IMR-90 (cell line): ENCODE data around the gene ZNF550. TPM values are rescaled to one million over a fixed set of nuclear protein-coding genes. Genes with fewer than 3 reads are reported as not detected.
A peak's percentile ranks its signal among the peaks of the same experiment; 100 is the strongest.

Experiments
- ATAC-seq: fragments of 200-7000 bp; cut with Tn5 transposase; 2 replicates; pipeline ENCODE4 v1.9.1; 2020; ENCODE audit warnings: low read depth, mild to moderate bottlenecking, moderate library complexity
- BruUV-seq: library from RNA; stranded (reverse); fragments of 400-500 nt; replicated peaks from 2 replicates; lab custom pipeline; 2021; lab: Mats Ljungman, UMichigan
- CTCF ChIA-PET: fragments of 300-600 bp; formaldehyde crosslinking; extraction: SDS; loops from one replicate; lab custom pipeline; 2021; ENCODE audit warnings: antibody characterized with exemption; lab: Yijun Ruan, JAX
- POLR2A ChIA-PET: fragments of 300-600 bp; sonication (Branson Sonifier 250); formaldehyde crosslinking; loops from one replicate; lab custom pipeline; 2022; ENCODE audit warnings: antibody characterized with exemption; ENCODE audit not compliant: unreplicated experiment; lab: Charles Lee
- DNase-seq: peaks from one replicate; pipeline ENCODE4 v3.0.0; 2013
- H2AFZ ChIP-seq: replicated peaks from 2 replicates; pipeline ENCODE3; 2013; ENCODE audit warnings: low read length, mild to moderate bottlenecking; ENCODE audit not compliant: poor library complexity
- H2AK5ac ChIP-seq: 2 replicates; pipeline ENCODE4 v1.6.1; 2013; ENCODE audit warnings: low read depth, low read length, inconsistent platforms
- H2AK9ac ChIP-seq: replicated peaks from 2 replicates; pipeline ENCODE3; 2013; ENCODE audit warnings: mild to moderate bottlenecking, low read depth, low read length, moderate library complexity; ENCODE audit not compliant: poor library complexity
- H2BK120ac ChIP-seq: 2 replicates; pipeline ENCODE4 v1.6.1; 2013; ENCODE audit warnings: low read depth, low read length, inconsistent platforms
- H2BK15ac ChIP-seq: 3 replicates; pipeline ENCODE4 v1.6.1; 2013; ENCODE audit warnings: low read depth, low read length, inconsistent platforms
- H2BK20ac ChIP-seq: 2 replicates; pipeline ENCODE4 v1.6.1; 2013; ENCODE audit warnings: low read depth, mild to moderate bottlenecking, inconsistent platforms, low read length, moderate library complexity
- H2BK5ac ChIP-seq: 2 replicates; pipeline ENCODE4 v1.6.1; 2013; ENCODE audit warnings: mild to moderate bottlenecking, low read depth, low read length, inconsistent platforms; ENCODE audit not compliant: poor library complexity, severe bottlenecking
- H3K14ac ChIP-seq: replicated peaks from 2 replicates; pipeline ENCODE4 v1.6.1; 2013; ENCODE audit warnings: low read depth, low read length, inconsistent platforms
- H3K18ac ChIP-seq: 2 replicates; pipeline ENCODE4 v1.6.1; 2013; ENCODE audit warnings: low read depth, low read length, control low read depth
- H3K23ac ChIP-seq: 2 replicates; pipeline ENCODE4 v1.6.1; 2013; ENCODE audit warnings: low read depth, low read length, inconsistent platforms
- H3K27ac ChIP-seq: 2 replicates; pipeline ENCODE4 v1.5.1; 2013; ENCODE audit warnings: mild to moderate bottlenecking, control low read depth, low read length; ENCODE audit not compliant: insufficient read depth
- H3K27me3 ChIP-seq: 2 replicates; pipeline ENCODE4 v1.6.1; 2013; ENCODE audit warnings: low read length; ENCODE audit not compliant: control insufficient read depth, insufficient read depth
- H3K36me3 ChIP-seq: 2 replicates; pipeline ENCODE4 v1.6.1; 2013; ENCODE audit warnings: low read length, mixed read lengths; ENCODE audit not compliant: control insufficient read depth, insufficient read depth
- H3K4ac ChIP-seq: 2 replicates; pipeline ENCODE4 v1.6.1; 2013; ENCODE audit warnings: low read depth, low read length, inconsistent platforms
- H3K4me1 ChIP-seq: 2 replicates; pipeline ENCODE4 v1.6.1; 2013; ENCODE audit warnings: low read length, mixed read lengths; ENCODE audit not compliant: control insufficient read depth, insufficient read depth
- H3K4me2 ChIP-seq: 2 replicates; pipeline ENCODE4 v1.6.1; 2013; ENCODE audit warnings: low read depth, mild to moderate bottlenecking, control low read depth, low read length, moderate library complexity
- H3K4me3 ChIP-seq: 2 replicates; pipeline ENCODE4 v1.5.1; 2013; ENCODE audit warnings: low read depth, mild to moderate bottlenecking, control low read depth, low read length, moderate library complexity; ENCODE audit not compliant: insufficient read depth
- H3K56ac ChIP-seq: 2 replicates; pipeline ENCODE4 v1.6.1; 2013; ENCODE audit warnings: low read length, inconsistent platforms; ENCODE audit not compliant: insufficient read depth; ENCODE audit errors: extremely low read depth
- H3K79me1 ChIP-seq, 2 experiments: 2 replicates each; pipeline ENCODE4 v1.6.1; 2013; ENCODE audit warnings: low read length in 2 of 2, inconsistent platforms in 1 of 2, low read depth in 1 of 2
- H3K9ac ChIP-seq: 2 replicates; pipeline ENCODE4 v1.6.1; 2013; ENCODE audit warnings: low read depth, low read length, control low read depth
- H3K9me1 ChIP-seq: 2 replicates; pipeline ENCODE4 v1.6.1; 2013; ENCODE audit warnings: low read length, inconsistent platforms; ENCODE audit not compliant: insufficient read depth
- H3K9me3 ChIP-seq: 2 replicates; pipeline ENCODE4 v1.6.1; 2013; ENCODE audit warnings: low read length; ENCODE audit not compliant: control insufficient read depth, insufficient read depth
- H4K20me1 ChIP-seq: 2 replicates; pipeline ENCODE4 v1.6.1; 2013; ENCODE audit warnings: low read length, inconsistent platforms; ENCODE audit not compliant: insufficient read depth
- H4K5ac ChIP-seq: 2 replicates; pipeline ENCODE4 v1.6.1; 2013; ENCODE audit warnings: mild to moderate bottlenecking, low read depth, low read length, control low read depth
- H4K8ac ChIP-seq, 2 experiments: 2 replicates each; pipeline ENCODE4 v1.6.1; 2013; ENCODE audit warnings: low read depth in 2 of 2, low read length in 2 of 2, control low read depth in 1 of 2, inconsistent platforms in 1 of 2
- H4K91ac ChIP-seq: 2 replicates; pipeline ENCODE4 v1.6.1; 2013; ENCODE audit warnings: low read depth, low read length, inconsistent platforms; ENCODE audit not compliant: insufficient read depth
- ELK1 ChIP-seq: fragments of 150-350 bp; IDR thresholded peaks from 2 replicates; pipeline ENCODE4 v1.6.1; 2016; ENCODE audit warnings: low read depth, mild to moderate bottlenecking, low read length, moderate library complexity, borderline replicate concordance
- MAZ ChIP-seq: IDR thresholded peaks from 2 replicates; pipeline ENCODE4 v1.6.1; 2012; ENCODE audit warnings: low read depth, mild to moderate bottlenecking, low read length, improper control_type of control experiment, moderate library complexity, borderline replicate concordance
- MXI1 ChIP-seq: IDR thresholded peaks from 2 replicates; pipeline ENCODE4 v1.6.1; 2012; ENCODE audit warnings: low read depth, mild to moderate bottlenecking, low read length, moderate library complexity, borderline replicate concordance
- RAD21 ChIP-seq: IDR thresholded peaks from 2 replicates; pipeline ENCODE4 v1.6.1; 2012; ENCODE audit warnings: low read length, improper control_type of control experiment
- RCOR1 ChIP-seq: IDR thresholded peaks from 2 replicates; pipeline ENCODE4 v1.6.1; 2012; ENCODE audit warnings: mild to moderate bottlenecking, low read length, improper control_type of control experiment; ENCODE audit not compliant: insufficient replicate concordance
- WGBS, 2 experiments: methylation state at CpG; one replicate each; pipeline versions ENCODE4 v1.1.5 to v1.1.7; 2013; ENCODE audit warnings: missing lambda C conversion rate in 2 of 2; ENCODE audit not compliant: insufficient read length in 1 of 2; ENCODE audit errors: extremely low coverage in 2 of 2; 5-methylcytosine and 5-hydroxymethylcytosine counted together
- dilution Hi-C: fragments of 300-500 bp; cut with HindIII; formaldehyde crosslinking; loops from one replicate; pipeline ENCODE4 v1.14.3; 2018; ENCODE audit warnings: low sequenced_read_pairs; ENCODE audit not compliant: unreplicated experiment
- in situ Hi-C: fragments of 300-500 bp; cut with MboI; formaldehyde crosslinking; loops from 3 replicates; pipeline ENCODE4 v1.14.3; 2019; ENCODE audit warnings: low sequenced_read_pairs, inconsistent platforms, mixed read lengths
- intact Hi-C: fragments of 100-400 bp; cut with micrococcal nuclease; formaldehyde crosslinking; loops from 2 replicates; pipeline ENCODE4 v1.10.0; 2022
- polyA plus RNA-seq, 3 experiments: library from polyadenylated mRNA; depleted of rRNA; stranded (reverse); fragments of >200 nt; gene quantifications; 2 replicates each; pipeline ENCODE4 v1.2.3, GENCODE V29; 2012; ENCODE audit warnings: low replicate concordance in 1 of 3
- total RNA-seq: library from RNA; depleted of rRNA; stranded (reverse); fragments of >200 nt; gene quantifications from 2 replicates; pipeline ENCODE4 v1.2.3, GENCODE V29; 2012

The ZNF550 gene
- total and polyA plus RNA-seq, 2 of the 4 experiments (the other 2 are of a cell fraction) = 5.7 to 12.5 TPM

- TF ChIP-seq ELK1 (no peak), RAD21 (no peak), MXI1 (peak; percentile 87)
Observed at GRCh38 chr19:57559404-57560025, at the start of gene ZNF550 (continued).

DNA sequence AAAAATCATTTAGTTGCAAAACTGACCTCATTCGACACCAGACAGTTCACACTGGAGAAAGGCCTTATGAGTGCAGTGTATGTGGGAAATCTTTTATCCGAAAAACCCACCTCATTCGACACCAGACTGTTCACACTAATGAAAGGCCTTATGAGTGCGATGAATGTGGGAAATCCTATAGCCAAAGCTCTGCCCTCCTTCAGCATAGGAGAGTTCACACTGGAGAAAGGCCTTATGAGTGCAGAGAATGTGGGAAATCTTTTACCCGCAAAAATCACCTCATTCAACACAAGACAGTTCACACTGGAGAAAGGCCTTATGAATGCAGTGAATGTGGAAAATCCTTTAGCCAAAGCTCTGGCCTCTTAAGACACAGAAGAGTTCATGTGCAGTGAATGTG lies 47.3 kb upstream of the ZNF550 start:
- Histone ChIP-seq H2BK5ac (no peak overlapping the region), H2AFZ (no peak overlapping the region), H3K79me1 (peaks cover 0 to 5% of the 10 kb centered on the region in 2 experiments; a peak in 2 of 4 replicates), H3K9ac (no peak overlapping the region), H4K20me1 (no peaks in the 10 kb centered on the region), H2BK20ac (no peak overlapping the region), H4K91ac (no peak overlapping the region), H2BK15ac (no peak overlapping the region), H3K27me3 (no peaks in the 10 kb centered on the region), H2AK9ac (no peak overlapping the region), H3K9me3 (peaks cover 18% of the 10 kb centered on the region), H4K5ac (no peak overlapping the region), H3K27ac (no peak overlapping the region), H3K23ac (no peak overlapping the region), H3K4me1 (no peaks in the 10 kb centered on the region), H4K8ac (no peak overlapping the region), H3K56ac (no peak overlapping the region), H3K4me3 (no peak overlapping the region), H3K36me3 (peaks cover 21% of the 10 kb centered on the region), H3K14ac (no peak overlapping the region), H3K4me2 (no peak overlapping the region), H3K18ac (no peak overlapping the region), H2AK5ac (no peak overlapping the region), H3K4ac (no peak overlapping the region), H3K9me1 (no peaks in the 10 kb centered on the region), H2BK120ac (no peak overlapping the region)
- TF ChIP-seq MXI1 (no peak), RAD21 (no peak), MAZ (no peak), RCOR1 (no peak)
- in situ Hi-C loops = no loop called here
- ChIA-PET CTCF (no interaction called here), POLR2A (no interaction called here)
- BruUV-seq = TSS peak; percentile 47
- ATAC-seq = no peak
- dilution Hi-C loops = no loop called here
- intact Hi-C loops = no loop called here
- no CpG with 5 or more reads among the region's 5 CpGs for WGBS, 2 experiments
- no peak for DNase-seq
